Ascending aorta (tissue), 2 donors: ENCODE results near the gene FBXO48. TPM values are rescaled to one million over a fixed set of nuclear protein-coding genes. Genes with fewer than 3 reads are reported as not detected.
A peak's percentile ranks its signal among the peaks of the same experiment; 100 is the strongest.

Experiments
- DNase-seq, 2 donors: peaks; one replicate each; pipeline ENCODE4 v3.0.0-alpha.2; 2019; ENCODE audit warnings: low spot score in 2 of 2
- H3K27ac ChIP-seq, 2 donors: fragments of 200-600 bp; sonication (generic); one replicate each; pipeline ENCODE4 v1.5.1; 2016 to 2017; ENCODE audit warnings: mild to moderate bottlenecking in 1 of 2
- H3K27me3 ChIP-seq: fragments of 200-600 bp; sonication (generic); one replicate; pipeline ENCODE4 v1.5.1; 2017
- H3K36me3 ChIP-seq, 2 donors: fragments of 200-600 bp; sonication (generic); one replicate each; pipeline ENCODE4 v1.5.1; 2016
- H3K4me1 ChIP-seq, 2 donors: fragments of 200-600 bp; sonication (generic); one replicate each; pipeline ENCODE4 v1.5.1; 2016 to 2017; ENCODE audit warnings: mild to moderate bottlenecking in 1 of 2
- H3K4me3 ChIP-seq, 2 donors: fragments of 200-600 bp; sonication (generic); one replicate each; pipeline ENCODE4 v1.5.1; 2016 to 2017; ENCODE audit warnings: mild to moderate bottlenecking in 1 of 2
- H3K9me3 ChIP-seq, 2 donors: fragments of 200-600 bp; sonication (generic); one replicate each; pipeline ENCODE4 v1.5.1; 2016
- intact Hi-C: fragments of 100-400 bp; cut with DNase I; formaldehyde crosslinking; loops from one replicate; pipeline ENCODE4 v1.15.1; 2023
- total RNA-seq: library from RNA; depleted of rRNA; stranded (reverse); fragments of >200 nt; gene quantifications from one replicate; pipeline ENCODE4 v1.1.0, GENCODE V29; 2016
- TF ChIP-seq, protein P1 (sequence below), 3 experiments: fragments of 200-600 bp in 2 of 3; fragments of 450-650 bp in 1 of 3; sonication (generic) in 2 of 3; IDR thresholded peaks; one replicate each; pipeline ENCODE4 v1.5.1; 2016 to 2019; ENCODE audit warnings: antibody characterized with exemption in 3 of 3, mild to moderate bottlenecking in 1 of 3, moderate library complexity in 1 of 3

The FBXO48 gene, protein sequence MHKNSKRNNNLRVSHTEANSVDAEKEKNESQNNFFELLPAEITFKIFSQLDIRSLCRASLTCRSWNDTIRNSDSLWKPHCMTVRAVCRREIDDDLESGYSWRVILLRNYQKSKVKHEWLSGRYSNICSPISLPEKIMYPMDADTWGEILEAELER
- 1.2 TPM for total RNA-seq

DNA sequence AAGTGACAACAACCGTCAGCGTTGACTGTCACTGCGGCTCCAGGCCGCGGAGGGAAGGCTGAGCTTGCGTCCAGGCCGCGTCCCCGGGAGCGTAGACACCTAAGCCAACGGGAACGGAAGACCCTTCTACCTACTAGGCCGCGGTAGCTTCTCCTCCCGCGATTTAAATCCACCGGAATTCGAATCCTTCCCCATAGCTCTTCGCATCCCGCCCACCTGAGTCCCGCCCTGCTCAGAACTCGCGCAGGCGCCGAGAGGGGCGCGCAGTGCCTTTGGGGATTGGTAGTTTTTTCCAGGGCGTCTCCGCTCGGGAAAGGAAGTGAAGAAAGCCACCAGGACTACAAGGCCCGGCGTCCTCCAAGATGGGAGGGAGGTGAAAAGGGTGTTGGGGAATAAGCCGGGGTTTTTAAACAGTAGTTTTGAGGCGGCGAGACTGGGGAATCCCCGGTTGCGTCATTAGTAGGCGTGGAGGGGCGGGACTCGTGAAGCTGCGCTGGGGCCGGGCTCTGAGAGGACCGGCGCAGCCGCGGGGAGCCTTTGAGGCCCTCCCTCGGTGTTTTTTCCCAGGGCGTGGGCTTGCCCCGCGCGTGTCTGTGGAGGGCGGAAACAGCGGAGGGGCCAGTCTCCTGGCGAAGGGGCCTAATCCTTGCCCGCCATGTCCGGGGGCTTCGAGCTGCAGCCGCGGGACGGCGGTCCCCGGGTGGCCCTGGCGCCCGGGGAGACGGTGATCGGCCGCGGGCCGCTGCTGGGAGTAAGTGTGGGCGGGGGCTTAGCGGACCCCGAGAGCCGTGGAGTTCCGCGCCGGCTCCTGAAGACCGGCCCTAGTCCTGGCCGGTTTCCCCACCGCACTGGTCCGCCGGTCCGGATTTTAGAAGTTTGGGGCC is at the start of gene FBXO48, which contains the start of gene APLF:
FBXO48 (minus strand) TSS at position 218 of the 884 bp plus-strand sequence. CDS start 2,149 bp downstream, outside the sequence.
APLF (plus strand) TSS at position 509 of the 884 bp plus-strand sequence; CDS start at position 656, 147 bp downstream.
- Histone ChIP-seq H3K4me3 (peak within 1 kb of the TSS; percentile 75 to 81), H3K4me1 (peaks cover 0 to 3% of the 10 kb centered on the region in 2 donors), H3K9me3 (no peaks in the 10 kb centered on the region), H3K27me3 (no peaks in the 10 kb centered on the region), H3K27ac (peak within 1 kb of the TSS; percentile 61 to 91), H3K36me3 (no peaks in the 10 kb centered on the region)
- TF ChIP-seq, protein P1, sequence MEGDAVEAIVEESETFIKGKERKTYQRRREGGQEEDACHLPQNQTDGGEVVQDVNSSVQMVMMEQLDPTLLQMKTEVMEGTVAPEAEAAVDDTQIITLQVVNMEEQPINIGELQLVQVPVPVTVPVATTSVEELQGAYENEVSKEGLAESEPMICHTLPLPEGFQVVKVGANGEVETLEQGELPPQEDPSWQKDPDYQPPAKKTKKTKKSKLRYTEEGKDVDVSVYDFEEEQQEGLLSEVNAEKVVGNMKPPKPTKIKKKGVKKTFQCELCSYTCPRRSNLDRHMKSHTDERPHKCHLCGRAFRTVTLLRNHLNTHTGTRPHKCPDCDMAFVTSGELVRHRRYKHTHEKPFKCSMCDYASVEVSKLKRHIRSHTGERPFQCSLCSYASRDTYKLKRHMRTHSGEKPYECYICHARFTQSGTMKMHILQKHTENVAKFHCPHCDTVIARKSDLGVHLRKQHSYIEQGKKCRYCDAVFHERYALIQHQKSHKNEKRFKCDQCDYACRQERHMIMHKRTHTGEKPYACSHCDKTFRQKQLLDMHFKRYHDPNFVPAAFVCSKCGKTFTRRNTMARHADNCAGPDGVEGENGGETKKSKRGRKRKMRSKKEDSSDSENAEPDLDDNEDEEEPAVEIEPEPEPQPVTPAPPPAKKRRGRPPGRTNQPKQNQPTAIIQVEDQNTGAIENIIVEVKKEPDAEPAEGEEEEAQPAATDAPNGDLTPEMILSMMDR (IDR thresholded peaks at IDR 0.05): no peak
- DNase-seq: peak; percentile 96 to 99
- intact Hi-C loops: loop anchor here (1.0 to 10.0 kb wide), 2 partner anchors 365 to 1903 kb away; no protein-coding TSS in a partner anchor

DNA sequence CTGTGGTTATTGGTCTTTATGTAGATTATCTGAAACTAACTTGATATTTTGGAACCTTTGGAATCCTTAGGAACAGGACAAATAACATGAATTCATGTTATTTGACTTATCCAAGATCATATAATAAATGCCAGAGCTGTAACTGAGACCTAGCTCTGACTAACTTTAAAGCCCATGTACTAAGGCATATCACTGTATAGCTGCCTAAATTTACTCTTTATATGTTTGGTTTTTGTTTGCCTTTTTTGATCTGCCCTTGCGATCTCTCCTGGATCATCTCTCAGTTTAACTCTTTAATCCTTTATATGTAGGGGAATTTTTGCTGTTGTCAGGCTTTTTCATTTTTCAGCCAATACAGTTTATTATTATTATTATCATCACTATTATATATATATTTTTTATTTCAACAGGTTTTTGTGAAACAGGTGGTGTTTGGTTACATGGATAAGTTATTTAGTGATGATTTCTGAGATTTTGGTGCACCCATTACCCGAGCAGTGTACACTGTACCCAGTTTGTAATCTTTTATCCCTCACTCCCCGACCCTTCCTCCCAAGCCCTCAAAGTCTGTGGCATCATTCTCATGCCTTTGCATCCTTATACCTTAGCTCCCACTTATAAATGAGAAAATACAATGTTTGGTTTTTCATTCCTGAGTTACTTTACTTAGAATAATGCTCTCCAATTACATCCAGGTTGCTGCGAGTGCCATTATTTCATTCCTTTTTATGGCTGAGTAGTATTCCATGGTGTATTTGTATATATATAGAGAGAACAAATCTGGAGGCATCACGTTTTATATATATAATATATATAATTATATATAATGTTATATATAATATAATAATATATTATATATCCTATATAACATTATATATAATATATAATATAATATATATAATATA is 49.2 kb upstream of the FBXO48 start:
- Histone ChIP-seq H3K27ac (no peak overlapping the region), H3K36me3 (no peaks in the 10 kb centered on the region), H3K4me3 (no peak overlapping the region), H3K4me1 (no peaks in the 10 kb centered on the region), H3K27me3 (no peaks in the 10 kb centered on the region), H3K9me3 (no peaks in the 10 kb centered on the region)
- TF ChIP-seq, protein P1 (IDR thresholded peaks at IDR 0.05): no peak
- DNase-seq: no peak
- intact Hi-C loops: no loop called here

DNA sequence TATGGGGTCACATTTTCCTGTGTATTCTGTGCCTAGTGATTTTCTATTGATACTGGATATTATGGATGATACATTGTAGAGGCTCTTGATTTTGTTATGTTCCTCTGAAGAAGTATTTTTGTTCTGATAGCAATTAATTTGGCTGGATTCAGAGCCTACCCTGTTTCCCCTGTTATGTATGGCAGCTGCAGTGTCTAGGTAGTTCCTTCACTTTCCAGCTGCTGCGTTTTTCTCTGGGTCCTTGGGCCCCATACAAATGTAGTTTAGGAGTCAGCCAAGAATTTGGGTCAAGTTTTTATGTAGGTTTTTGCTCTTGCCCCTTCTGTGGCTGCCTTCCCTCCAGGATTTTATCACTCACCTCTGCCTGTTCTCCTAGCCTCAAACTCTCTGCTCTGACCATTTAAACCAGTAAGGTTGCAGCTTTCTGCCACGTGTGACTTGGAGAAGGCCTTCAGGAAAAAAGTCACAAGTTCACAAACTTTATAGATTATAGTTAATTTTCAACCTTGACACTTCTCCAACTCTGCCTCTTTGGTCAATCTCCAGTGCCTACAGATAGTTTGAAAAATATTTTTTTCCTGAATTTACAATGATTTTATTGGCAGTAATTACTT is 47.3 kb upstream of the FBXO48 start:
- Histone ChIP-seq H3K9me3 (no peaks in the 10 kb centered on the region), H3K4me1 (no peaks in the 10 kb centered on the region), H3K27me3 (no peaks in the 10 kb centered on the region), H3K27ac (no peak overlapping the region), H3K36me3 (no peaks in the 10 kb centered on the region), H3K4me3 (no peak overlapping the region)
- intact Hi-C loops: no loop called here
- TF ChIP-seq, protein P1 (IDR thresholded peaks at IDR 0.05): no peak
- DNase-seq: no peak

DNA sequence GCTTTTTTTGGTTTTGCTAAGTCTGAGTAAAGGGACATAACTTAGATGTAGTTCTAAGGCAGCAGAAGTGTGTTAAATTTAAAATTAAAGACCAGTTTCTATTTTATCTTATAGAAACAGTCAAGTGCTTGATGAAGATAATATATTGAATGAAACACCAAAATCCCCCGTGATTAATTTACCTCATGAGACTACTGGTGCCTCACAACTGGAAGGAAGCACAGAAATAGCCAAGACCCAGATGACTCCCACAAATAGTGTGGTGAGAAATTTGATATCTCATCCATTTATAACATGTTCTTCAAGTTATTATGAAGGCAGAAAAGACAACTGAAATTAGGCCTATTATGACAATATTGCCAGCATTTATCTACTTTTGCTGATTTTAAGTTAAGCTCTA is 45.9 kb upstream of the FBXO48 start:
- intact Hi-C loops: no loop called here
- H3K9me3 ChIP-seq: no peaks in the 10 kb centered on the region
- DNase-seq: no peak
- H3K36me3 ChIP-seq: peaks cover 0 to 4% of the 10 kb centered on the region in 2 donors
- no peak overlapping the region for H3K27ac ChIP-seq
- no peaks in the 10 kb centered on the region for H3K4me1 ChIP-seq
- H3K4me3 ChIP-seq: no peak overlapping the region
- no peaks in the 10 kb centered on the region for H3K27me3 ChIP-seq
- TF ChIP-seq, protein P1 (IDR thresholded peaks at IDR 0.05): no peak

DNA sequence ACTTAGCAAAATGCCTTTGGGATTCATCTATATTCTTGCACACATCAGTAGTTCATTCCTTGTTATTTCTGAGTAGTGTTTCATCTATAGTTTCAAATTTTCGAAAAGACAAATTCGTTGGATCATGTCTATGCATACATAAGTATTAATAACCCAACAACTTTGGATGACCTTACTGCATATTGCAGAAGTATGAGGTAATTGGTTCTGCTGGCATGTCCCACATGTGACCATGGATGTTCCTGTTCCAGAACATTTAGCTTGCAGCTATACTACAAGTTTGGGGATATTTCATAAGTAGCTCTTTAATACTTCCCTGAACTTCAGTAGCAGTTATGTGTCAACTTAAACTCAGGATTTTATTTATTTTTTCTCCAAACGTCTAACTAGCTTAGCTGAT is 45.2 kb upstream of the FBXO48 start:
- H3K4me1 ChIP-seq: no peaks in the 10 kb centered on the region
- no peak overlapping the region for H3K27ac ChIP-seq
- no peaks in the 10 kb centered on the region for H3K27me3 ChIP-seq
- intact Hi-C loops: no loop called here
- TF ChIP-seq, protein P1 (IDR thresholded peaks at IDR 0.05): no peak
- no peak overlapping the region for H3K4me3 ChIP-seq
- H3K36me3 ChIP-seq: peaks cover 0 to 5% of the 10 kb centered on the region in 2 donors
- no peaks in the 10 kb centered on the region for H3K9me3 ChIP-seq
- no peak for DNase-seq
